Fibroblast of lung (primary cell): Measurements from ENCODE around the gene DOCK3.

Experiments
- EZH2 ChIP-seq: IDR thresholded peaks from 2 replicates; pipeline ENCODE4 v1.5.1; 2012; ENCODE audit warnings: low read length, control low read depth, mild to moderate bottlenecking; ENCODE audit errors: missing control alignments
- TF ChIP-seq, protein P1 (sequence below), 2 donors: IDR thresholded peaks in 1 of 2; conservative IDR thresholded peaks in 1 of 2; 1 replicate in 1 of 2; 2 replicates in 1 of 2; pipeline ENCODE4 v1.5.1; 2011 to 2012; ENCODE audit warnings: low read length in 2 of 2, control low read depth in 1 of 2, inconsistent platforms in 1 of 2, low read depth in 1 of 2, mild to moderate bottlenecking in 1 of 2

DNA sequence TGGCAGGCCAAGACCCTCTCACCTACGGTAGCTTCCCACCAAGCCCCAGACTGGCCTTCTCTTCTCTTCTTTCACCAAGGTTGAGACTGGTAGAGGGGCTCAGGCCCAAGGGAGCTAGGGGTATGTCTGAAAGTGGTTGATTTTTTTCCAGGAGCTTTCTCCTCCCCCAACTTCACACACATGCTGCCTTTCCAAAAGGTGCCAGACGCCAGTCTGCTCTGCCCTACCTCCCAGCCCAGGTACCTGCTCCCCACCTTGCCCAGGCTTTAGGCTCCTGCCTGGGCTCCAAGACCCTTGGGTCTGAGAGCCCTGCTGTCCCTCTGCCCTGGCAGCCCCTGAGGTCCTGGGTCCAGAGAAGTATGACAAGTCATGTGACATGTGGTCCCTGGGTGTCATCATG is 29.3 kb upstream of the DOCK3 start:
- TF ChIP-seq, protein P1, sequence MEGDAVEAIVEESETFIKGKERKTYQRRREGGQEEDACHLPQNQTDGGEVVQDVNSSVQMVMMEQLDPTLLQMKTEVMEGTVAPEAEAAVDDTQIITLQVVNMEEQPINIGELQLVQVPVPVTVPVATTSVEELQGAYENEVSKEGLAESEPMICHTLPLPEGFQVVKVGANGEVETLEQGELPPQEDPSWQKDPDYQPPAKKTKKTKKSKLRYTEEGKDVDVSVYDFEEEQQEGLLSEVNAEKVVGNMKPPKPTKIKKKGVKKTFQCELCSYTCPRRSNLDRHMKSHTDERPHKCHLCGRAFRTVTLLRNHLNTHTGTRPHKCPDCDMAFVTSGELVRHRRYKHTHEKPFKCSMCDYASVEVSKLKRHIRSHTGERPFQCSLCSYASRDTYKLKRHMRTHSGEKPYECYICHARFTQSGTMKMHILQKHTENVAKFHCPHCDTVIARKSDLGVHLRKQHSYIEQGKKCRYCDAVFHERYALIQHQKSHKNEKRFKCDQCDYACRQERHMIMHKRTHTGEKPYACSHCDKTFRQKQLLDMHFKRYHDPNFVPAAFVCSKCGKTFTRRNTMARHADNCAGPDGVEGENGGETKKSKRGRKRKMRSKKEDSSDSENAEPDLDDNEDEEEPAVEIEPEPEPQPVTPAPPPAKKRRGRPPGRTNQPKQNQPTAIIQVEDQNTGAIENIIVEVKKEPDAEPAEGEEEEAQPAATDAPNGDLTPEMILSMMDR (conservative IDR thresholded peaks at IDR 0.05 in 1 of 2, IDR thresholded peaks at IDR 0.05 in 1 of 2; ENCODE audit: low read depth in 1 of 2, low read length in 2 of 2) = no peak
- no peak for TF ChIP-seq EZH2
